BLaER1 treated with 17β-estradiol and CSF1 and Interleukin-3, amounts not matched to agents 10 nM and 100 nM (cell line): Measurements from ENCODE around the gene SLC26A2.

Source experiments
- H3K27ac ChIP-seq, 11 experiments: shearing (Covaris generic); formaldehyde crosslinking; 2 replicates each; pipeline ENCODE4 v1.8.1; 2022
- H3K27me3 ChIP-seq, 11 experiments: shearing (Covaris generic); formaldehyde crosslinking; 2 replicates each; pipeline ENCODE4 v1.8.1; 2022
- H3K36me3 ChIP-seq, 11 experiments: shearing (Covaris generic); formaldehyde crosslinking; 2 replicates each; pipeline ENCODE4 v1.8.1; 2022
- H3K4me1 ChIP-seq, 10 experiments: shearing (Covaris generic); formaldehyde crosslinking; 2 replicates each; pipeline ENCODE4 v1.8.1; 2022
- H3K4me2 ChIP-seq, 11 experiments: shearing (Covaris generic); formaldehyde crosslinking; 2 replicates each; pipeline ENCODE4 v1.8.1; 2022
- H3K4me3 ChIP-seq, 10 experiments: shearing (Covaris generic); formaldehyde crosslinking; 2 replicates each; pipeline ENCODE4 v1.8.1; 2022
- H3K9ac ChIP-seq, 11 experiments: shearing (Covaris generic); formaldehyde crosslinking; 2 replicates each; pipeline ENCODE4 v1.8.1; 2022
- H3K9me3 ChIP-seq, 11 experiments: shearing (Covaris generic); formaldehyde crosslinking; replicated peaks in 1 of 11; 2 replicates each; pipeline ENCODE4 v1.8.1; 2022
- H4K20me1 ChIP-seq, 11 experiments: shearing (Covaris generic); formaldehyde crosslinking; 2 replicates each; pipeline ENCODE4 v1.8.1; 2022
- Cebpa-rat ChIP-seq, 11 experiments: shearing (Covaris generic); IDR thresholded peaks; 2 replicates each; pipeline ENCODE4 v1.8.1; 2022

Gene SLC26A2

DNA sequence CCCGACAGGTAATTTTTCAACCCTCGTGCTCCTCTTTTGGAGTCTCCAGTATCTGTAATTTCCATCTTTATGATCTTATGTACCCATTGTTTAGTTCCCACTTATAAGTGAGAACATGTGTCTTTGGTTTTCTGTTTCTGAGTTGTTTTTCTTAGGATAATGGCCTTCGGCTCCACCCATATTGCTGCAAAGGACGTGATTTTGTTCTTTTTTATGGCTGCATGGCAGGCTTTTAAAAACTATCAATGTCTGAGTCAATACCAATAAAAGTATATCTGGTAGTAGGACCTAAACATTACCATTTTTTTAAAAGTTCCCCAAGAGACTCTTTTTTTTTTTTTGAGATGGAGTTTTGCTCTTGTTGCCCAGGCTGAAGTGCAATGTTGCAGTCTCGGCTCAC is 3.9 kb upstream of the SLC26A2 start:
- H3K9me3 ChIP-seq, result no peaks in the 10 kb centered on the region
- no peaks in the 10 kb centered on the region for H3K36me3 ChIP-seq
- H3K4me2 ChIP-seq, result peak overlapping the region in 8 of 11 experiments; percentile 10 to 43 (median 29); a peak in 13 of 22 replicates
- no peak overlapping the region for H3K27ac ChIP-seq
- no peak overlapping the region for H3K4me3 ChIP-seq
- H4K20me1 ChIP-seq, result no peaks in the 10 kb centered on the region
- no peak overlapping the region for H3K9ac ChIP-seq
- H3K27me3 ChIP-seq, result no peaks in the 10 kb centered on the region
- no peak for TF ChIP-seq Cebpa-rat (IDR thresholded peaks at IDR 0.05)
- H3K4me1 ChIP-seq, result peaks cover 16 to 39% (median 31%) of the 10 kb centered on the region in 10 experiments

DNA sequence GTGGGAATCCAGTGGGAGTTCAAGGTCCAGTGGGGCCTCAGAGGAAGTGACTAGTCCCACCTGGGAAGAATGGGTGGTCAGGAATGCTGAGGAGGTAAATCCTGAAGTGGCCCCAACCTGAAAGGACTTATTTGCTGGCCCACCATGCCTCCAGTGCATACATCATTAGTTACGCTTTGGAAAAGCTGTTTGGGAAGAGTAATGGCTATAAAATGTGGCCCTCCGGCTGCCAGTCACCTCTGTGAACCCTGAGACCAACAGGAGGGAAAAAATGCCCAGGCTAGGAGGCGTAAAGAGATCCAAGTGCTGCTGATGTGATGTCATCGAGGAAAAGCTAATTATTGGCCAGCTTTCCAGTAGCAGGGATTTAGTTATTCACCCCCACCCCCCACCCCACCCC is 2.7 kb upstream of the SLC26A2 start:
- H3K27me3 ChIP-seq, result no peaks in the 10 kb centered on the region
- H3K9ac ChIP-seq, result no peak overlapping the region
- H3K4me2 ChIP-seq, result peak overlapping the region in 1 of 11 experiments; percentile 21; a peak in 2 of 22 replicates
- no peak overlapping the region for H3K27ac ChIP-seq
- no peaks in the 10 kb centered on the region for H3K36me3 ChIP-seq
- no peak overlapping the region for H3K4me3 ChIP-seq
- H4K20me1 ChIP-seq, result peaks cover 0 to 7% (median 0%) of the 10 kb centered on the region in 11 experiments; a peak in 3 of 22 replicates
- H3K9me3 ChIP-seq, result no peaks in the 10 kb centered on the region
- TF ChIP-seq Cebpa-rat (IDR thresholded peaks at IDR 0.05), result no peak
- H3K4me1 ChIP-seq, result peaks cover 27 to 43% (median 34%) of the 10 kb centered on the region in 10 experiments

GRCh38 chr5:149959406-149960236 is 937 bp upstream of the SLC26A2 start:
- no peaks in the 10 kb centered on the region for H3K27me3 ChIP-seq
- peak overlapping the region; percentile 80 to 99 (median 93) for H3K4me2 ChIP-seq
- H3K27ac ChIP-seq, result peak overlapping the region; percentile 62 to 89 (median 79)

DNA sequence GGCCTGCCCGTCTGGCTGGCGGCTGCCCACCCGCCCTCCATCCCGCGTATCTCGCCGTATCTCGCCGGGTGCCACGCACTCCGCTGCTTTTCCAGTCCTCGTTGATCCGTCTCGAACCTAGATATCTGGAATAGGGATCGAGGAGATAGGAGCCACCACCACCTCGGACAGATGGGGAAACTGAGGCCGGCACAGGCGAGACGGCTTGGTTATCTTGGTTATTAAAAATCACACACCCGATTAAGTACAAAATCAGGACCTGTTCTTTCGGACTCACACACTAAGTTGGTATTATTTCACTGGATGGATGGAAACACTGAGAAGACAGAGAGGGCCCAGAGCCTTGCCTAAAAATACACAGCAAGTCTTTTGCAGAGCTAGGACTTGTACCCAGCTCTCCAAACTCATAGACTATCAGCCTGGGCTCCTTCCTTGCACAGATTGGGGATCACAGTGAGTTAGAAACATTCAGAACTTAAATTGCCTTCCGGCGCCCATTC is 678 bp downstream of the SLC26A2 start:
- Histone ChIP-seq H4K20me1 (peaks cover 0 to 7% (median 0%) of the 10 kb centered on the region in 11 experiments; a peak in 4 of 22 replicates), H3K27me3 (no peaks in the 10 kb centered on the region), H3K4me3 (peak overlapping the region; percentile 70 to 92 (median 82)), H3K9ac (peak overlapping the region; percentile 72 to 85 (median 82)), H3K4me2 (peak overlapping the region; percentile 80 to 99 (median 94)), H3K9me3 (no peaks in the 10 kb centered on the region), H3K36me3 (no peaks in the 10 kb centered on the region), H3K27ac (peak overlapping the region; percentile 18 to 87 (median 77); a peak in 18 of 22 replicates), H3K4me1 (peaks cover 27 to 39% (median 34%) of the 10 kb centered on the region in 10 experiments)
- no peak for TF ChIP-seq Cebpa-rat (IDR thresholded peaks at IDR 0.05)

More at GRCh38 chr5:149959406-149960236, 937 bp upstream of the SLC26A2 start:
- peaks cover 0 to 7% (median 0%) of the 10 kb centered on the region in 11 experiments; a peak in 4 of 22 replicates for H4K20me1 ChIP-seq
- no peak for TF ChIP-seq Cebpa-rat (IDR thresholded peaks at IDR 0.05)
- H3K36me3 ChIP-seq, result no peaks in the 10 kb centered on the region
- H3K4me3 ChIP-seq, result peak overlapping the region; percentile 70 to 92 (median 82)
- no peaks in the 10 kb centered on the region for H3K9me3 ChIP-seq
- H3K4me1 ChIP-seq, result peaks cover 27 to 43% (median 34%) of the 10 kb centered on the region in 10 experiments
- H3K9ac ChIP-seq, result peak overlapping the region; percentile 72 to 86 (median 82)

DNA sequence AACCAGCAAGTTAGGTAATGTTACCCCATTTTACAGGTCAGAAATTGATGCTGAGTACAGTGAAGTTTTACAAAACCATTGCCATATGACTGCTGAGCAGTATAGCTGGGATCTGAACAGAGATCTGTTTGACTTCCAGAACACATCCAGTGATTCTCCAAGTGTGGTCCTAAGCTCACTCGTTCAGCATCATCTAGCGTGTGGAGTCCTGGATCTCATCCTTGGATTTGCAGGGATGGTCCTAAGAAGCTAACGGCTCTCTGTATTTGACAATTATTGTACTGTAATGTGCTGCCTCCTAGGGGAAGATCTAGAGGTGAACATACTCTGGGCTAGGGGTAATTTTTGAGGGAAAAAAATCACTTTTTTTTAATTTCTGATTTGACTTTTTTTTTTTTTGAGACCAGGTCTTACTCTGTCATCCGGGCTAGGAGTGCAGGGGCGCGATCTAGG is 1.4 kb downstream of the SLC26A2 start:
- H3K4me2 ChIP-seq, result peak overlapping the region; percentile 80 to 99 (median 94)
- no peaks in the 10 kb centered on the region for H3K27me3 ChIP-seq
- peak overlapping the region in 3 of 11 experiments; percentile 77 to 84 (median 80); a peak in 1 of 22 replicates for H3K9ac ChIP-seq
- H3K4me3 ChIP-seq, result peak overlapping the region in 1 of 10 experiments; percentile 86; a peak in 2 of 20 replicates
- H3K36me3 ChIP-seq, result no peaks in the 10 kb centered on the region
- peaks cover 0 to 7% (median 0%) of the 10 kb centered on the region in 11 experiments; a peak in 4 of 22 replicates for H4K20me1 ChIP-seq
- H3K4me1 ChIP-seq, result peaks cover 27 to 32% (median 28%) of the 10 kb centered on the region in 10 experiments
- no peak for TF ChIP-seq Cebpa-rat (IDR thresholded peaks at IDR 0.05)
- H3K27ac ChIP-seq, result no peak overlapping the region
- H3K9me3 ChIP-seq, result no peaks in the 10 kb centered on the region

GRCh38 chr5:149962601-149963300 is 2.2 kb downstream of the SLC26A2 start:
- H4K20me1 ChIP-seq, result peaks cover 0 to 7% (median 0%) of the 10 kb centered on the region in 11 experiments; a peak in 4 of 22 replicates
- peak overlapping the region in 2 of 11 experiments; percentile 88 to 93; a peak in 2 of 22 replicates for H3K4me2 ChIP-seq
- no peak for TF ChIP-seq Cebpa-rat (IDR thresholded peaks at IDR 0.05)
- no peaks in the 10 kb centered on the region for H3K27me3 ChIP-seq
- 0 out of 22 replicates have a peak, but pooled peaks cover 0 to 3% (median 0%) of the 10 kb centered on the region in 11 experiments for H3K36me3 ChIP-seq
- peaks cover 23 to 28% (median 25%) of the 10 kb centered on the region in 10 experiments for H3K4me1 ChIP-seq
- H3K4me3 ChIP-seq, result no peak overlapping the region
- H3K9me3 ChIP-seq, result no peaks in the 10 kb centered on the region
- H3K9ac ChIP-seq, result no peak overlapping the region
- H3K27ac ChIP-seq, result no peak overlapping the region

GRCh38 chr5:149963729-149964128 is 3.2 kb downstream of the SLC26A2 start:
- H3K27ac ChIP-seq, result no peak overlapping the region
- H3K4me3 ChIP-seq, result no peak overlapping the region
- H3K9ac ChIP-seq, result no peak overlapping the region
- H3K4me1 ChIP-seq, result peaks cover 23 to 28% (median 25%) of the 10 kb centered on the region in 10 experiments
- peaks cover 0 to 7% (median 0%) of the 10 kb centered on the region in 11 experiments; a peak in 4 of 22 replicates for H4K20me1 ChIP-seq
- H3K36me3 ChIP-seq, result 0 out of 22 replicates have a peak, but pooled peaks cover 0 to 4% (median 0%) of the 10 kb centered on the region in 11 experiments
- no peak overlapping the region for H3K4me2 ChIP-seq
- H3K27me3 ChIP-seq, result no peaks in the 10 kb centered on the region
- H3K9me3 ChIP-seq, result no peaks in the 10 kb centered on the region
- no peak for TF ChIP-seq Cebpa-rat (IDR thresholded peaks at IDR 0.05)

GRCh38 chr5:149966946-149967345 is 6.4 kb downstream of the SLC26A2 start:
- H3K4me3 ChIP-seq, result no peak overlapping the region
- no peak overlapping the region for H3K9ac ChIP-seq
- no peak for TF ChIP-seq Cebpa-rat (IDR thresholded peaks at IDR 0.05)
- H3K27ac ChIP-seq, result no peak overlapping the region
- H3K27me3 ChIP-seq, result no peaks in the 10 kb centered on the region
- peaks cover 0 to 8% (median 0%) of the 10 kb centered on the region in 11 experiments; a peak in 7 of 22 replicates for H4K20me1 ChIP-seq
- H3K4me1 ChIP-seq, result peaks cover 0 to 8% (median 2%) of the 10 kb centered on the region in 10 experiments; a peak in 17 of 20 replicates
- H3K36me3 ChIP-seq, result peaks cover 0 to 19% (median 0%) of the 10 kb centered on the region in 11 experiments; a peak in 1 of 22 replicates
- no peaks in the 10 kb centered on the region for H3K9me3 ChIP-seq
- H3K4me2 ChIP-seq, result no peak overlapping the region
